HCT116 (cell line): ENCODE measurements around the gene TNIK. TPM values are rescaled to one million over a fixed set of nuclear protein-coding genes. Genes with fewer than 3 reads are reported as not detected.

Source experiments
- ATAC-seq: fragments of 200-7000 bp; cut with Tn5 transposase; 2 replicates; pipeline ENCODE4 v1.9.1; 2020; ENCODE audit warnings: mild to moderate bottlenecking, moderate library complexity
- BruUV-seq: library from RNA; stranded (reverse); fragments of 400-500 nt; replicated peaks from 2 replicates; lab custom pipeline; 2021; lab: Mats Ljungman, UMichigan
- CTCF ChIA-PET: fragments of 300-600 bp; sonication (Branson Sonifier 250); formaldehyde crosslinking; loops from one replicate; lab custom pipeline; 2021; ENCODE audit warnings: antibody characterized with exemption; lab: Charles Lee
- POLR2A ChIA-PET: fragments of 300-600, 350-600 bp; sonication (Branson Sonifier 250); formaldehyde crosslinking; loops from one replicate; lab custom pipeline; 2021; ENCODE audit warnings: antibody characterized with exemption; lab: Charles Lee
- RAD21 ChIA-PET, 2 experiments: fragments of 300-600 bp; sonication (Branson Sonifier 250); formaldehyde crosslinking; loops; one replicate each; lab custom pipeline; 2023; ENCODE audit warnings: low total read pairs in 2 of 2; ENCODE audit not compliant: uncharacterized antibody in 2 of 2, unreplicated experiment in 2 of 2, low non-redundant PET in 1 of 2; lab: Charles Lee
- DNase-seq: peaks from one replicate; pipeline ENCODE4 v3.0.0-alpha.2; 2010; ENCODE audit warnings: low read depth, low spot score
- H2AFZ ChIP-seq: fragments of 200-600 bp; shearing (Covaris generic), sonication (generic); 2 replicates; pipeline ENCODE4 v1.6.1; 2017; ENCODE audit warnings: low read depth, mixed run types, mixed read lengths, antibody characterized with exemption, low read length; ENCODE audit not compliant: poor library complexity, severe bottlenecking
- H3K27ac ChIP-seq: 2 replicates; pipeline ENCODE4 v1.5.1; 2012; ENCODE audit warnings: low read depth, low read length
- H3K27me3 ChIP-seq: fragments of 200-600 bp; sonication (generic); 2 replicates; pipeline ENCODE4 v1.6.1; 2016; ENCODE audit warnings: mixed run types, low read length, mixed read lengths; ENCODE audit not compliant: insufficient read depth
- H3K36me3 ChIP-seq, 2 experiments: fragments of 200-500 bp in 1 of 2; fragments of 200-600 bp in 1 of 2; sonication (Bioruptor generic) in 1 of 2; sonication (generic) in 1 of 2; 2 replicates each; pipeline versions ENCODE4 v1.5.1 to v1.6.1; 2014 to 2016; ENCODE audit warnings: low read length in 2 of 2, inconsistent platforms in 1 of 2, mixed read lengths in 1 of 2, mixed run types in 1 of 2; ENCODE audit not compliant: insufficient read depth in 2 of 2, control insufficient read depth in 1 of 2
- H3K4me1 ChIP-seq, 2 experiments: fragments of 200-600 bp in 1 of 2; sonication (generic) in 1 of 2; 2 replicates each; pipeline versions ENCODE4 v1.5.1 to v1.6.1; 2012 to 2017; ENCODE audit warnings: low read length in 2 of 2, inconsistent platforms in 1 of 2, mild to moderate bottlenecking in 1 of 2, mixed read lengths in 1 of 2, mixed run types in 1 of 2, moderate library complexity in 1 of 2; ENCODE audit not compliant: insufficient read depth in 2 of 2, control insufficient read depth in 1 of 2
- H3K4me2 ChIP-seq: fragments of 200-600 bp; sonication (generic); 2 replicates; pipeline ENCODE4 v1.6.1; 2017; ENCODE audit warnings: mixed run types, low read length, mixed read lengths
- H3K4me3 ChIP-seq, 2 experiments: fragments of 200-600 bp in 1 of 2; sonication (generic) in 1 of 2; replicated peaks in 1 of 2; 2 replicates each; pipeline ENCODE4 v1.5.1; 2011 to 2016; ENCODE audit warnings: low read length in 2 of 2, control low read depth in 1 of 2, low read depth in 1 of 2, mild to moderate bottlenecking in 1 of 2, mixed read lengths in 1 of 2, mixed run types in 1 of 2
- H3K79me2 ChIP-seq: fragments of 200-600 bp; sonication (generic); 2 replicates; pipeline ENCODE4 v1.6.1; 2017; ENCODE audit warnings: mild to moderate bottlenecking, mixed run types, low read length, moderate library complexity, mixed read lengths; ENCODE audit not compliant: insufficient read depth
- H3K9ac ChIP-seq: fragments of 200-600 bp; sonication (generic); 2 replicates; pipeline ENCODE4 v1.6.1; 2016; ENCODE audit warnings: low read length, mixed read lengths
- H3K9me2 ChIP-seq: fragments of 200-600 bp; sonication (generic), shearing (Covaris generic); 2 replicates; pipeline ENCODE4 v1.6.1; 2017; ENCODE audit warnings: mixed run types, mild to moderate bottlenecking, moderate library complexity; ENCODE audit not compliant: insufficient read depth
- H3K9me3 ChIP-seq, 2 experiments: fragments of 200-500 bp in 1 of 2; fragments of 200-600 bp in 1 of 2; sonication (Bioruptor generic) in 1 of 2; sonication (generic) in 1 of 2; 2 replicates each; pipeline ENCODE4 v1.6.1; 2014 to 2017; ENCODE audit warnings: low read length in 2 of 2, mixed read lengths in 2 of 2, inconsistent platforms in 1 of 2, low read depth in 1 of 2, mild to moderate bottlenecking in 1 of 2, mixed run types in 1 of 2, moderate library complexity in 1 of 2; ENCODE audit not compliant: control insufficient read depth in 1 of 2, insufficient read depth in 1 of 2
- H4K20me1 ChIP-seq: fragments of 200-600 bp; sonication (generic), shearing (Covaris generic); 2 replicates; pipeline ENCODE4 v1.6.1; 2017; ENCODE audit warnings: mixed run types, mild to moderate bottlenecking, moderate library complexity; ENCODE audit not compliant: insufficient read depth
- CBX3 ChIP-seq: IDR thresholded peaks from 2 replicates; pipeline ENCODE4 v1.6.1; 2012; ENCODE audit warnings: low read depth
- CEBPB ChIP-seq: IDR thresholded peaks from 2 replicates; pipeline ENCODE4 v1.6.1; 2012; ENCODE audit warnings: low read depth
- EZH2 ChIP-seq: fragments of 200-600 bp; sonication (generic); IDR thresholded peaks from 2 replicates; pipeline ENCODE4 v1.6.1; 2017; ENCODE audit warnings: antibody characterized with exemption, mixed run types
- POLR2AphosphoS5 ChIP-seq: IDR thresholded peaks from 2 replicates; pipeline ENCODE4 v1.6.1; 2011; ENCODE audit warnings: mild to moderate bottlenecking, low read depth, low read length, moderate library complexity
- SP1 ChIP-seq: IDR thresholded peaks from 2 replicates; pipeline ENCODE4 v1.6.1; 2012; ENCODE audit warnings: low read depth
- SRF ChIP-seq: IDR thresholded peaks from 2 replicates; pipeline ENCODE4 v1.6.1; 2012; ENCODE audit warnings: low read depth
- YY1 ChIP-seq: IDR thresholded peaks from 2 replicates; pipeline ENCODE4 v1.6.1; 2011; ENCODE audit warnings: low read length, low read depth, moderate library complexity, mild to moderate bottlenecking; ENCODE audit not compliant: insufficient replicate concordance; ENCODE audit errors: extremely low read depth
- intact Hi-C: fragments of 100-400 bp; cut with micrococcal nuclease; formaldehyde crosslinking; loops from 2 replicates; pipeline ENCODE4 v1.10.0; 2022
- total RNA-seq: library from RNA; stranded (reverse); gene quantifications from one replicate; pipeline ENCODE4 v1.2.1, GENCODE V29; 2021; ENCODE audit not compliant: unreplicated experiment
- TF ChIP-seq, protein P1 (sequence below): IDR thresholded peaks from 2 replicates; pipeline ENCODE4 v1.6.1; 2012
- TF ChIP-seq, protein P2 (sequence below), 3 experiments: fragments of 200-600 bp in 1 of 3; sonication (generic) in 1 of 3; IDR thresholded peaks in 2 of 3; conservative IDR thresholded peaks in 1 of 3; 2 replicates each; pipeline ENCODE4 v1.5.1; 2012 to 2017; ENCODE audit warnings: low read depth in 2 of 3, low read length in 2 of 3, antibody characterized with exemption in 1 of 3, borderline replicate concordance in 1 of 3, control low read depth in 1 of 3, mild to moderate bottlenecking in 1 of 3, mixed read lengths in 1 of 3, mixed run types in 1 of 3, moderate library complexity in 1 of 3; ENCODE audit not compliant: insufficient read depth in 1 of 3

Gene TNIK
- total RNA-seq, 1 experiment from 2014 or later: 24.1 TPM

DNA sequence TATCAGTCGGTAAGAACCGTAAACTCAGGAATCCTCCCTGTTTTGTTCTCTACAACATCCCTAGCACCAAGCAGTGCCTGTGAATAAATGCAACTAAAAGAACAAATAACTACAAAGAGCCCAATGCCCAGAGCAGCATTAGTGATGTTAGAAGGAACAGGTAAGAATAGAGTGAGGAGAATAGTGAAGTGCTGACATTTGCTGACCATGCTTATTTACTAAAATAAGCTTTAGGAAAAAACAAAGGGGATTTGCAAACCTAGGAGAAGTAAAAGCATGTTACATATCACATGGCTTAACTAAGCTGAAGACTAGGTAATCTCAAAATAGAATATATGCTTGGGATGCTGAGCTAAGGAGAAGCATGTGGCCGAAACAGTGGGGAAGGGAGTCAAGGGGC lies 247.6 kb downstream of the TNIK start:
- intact Hi-C loops: no loop called here
- Histone ChIP-seq H3K4me2 (no peak overlapping the region), H3K4me1 (no peaks in the 10 kb centered on the region), H3K9me3 (no peaks in the 10 kb centered on the region), H3K9me2 (no peaks in the 10 kb centered on the region), H3K79me2 (no peaks in the 10 kb centered on the region), H3K4me3 (no peak overlapping the region), H4K20me1 (no peaks in the 10 kb centered on the region), H2AFZ (no peak overlapping the region), H3K27ac (no peak overlapping the region), H3K36me3 (no peaks in the 10 kb centered on the region), H3K9ac (no peak overlapping the region), H3K27me3 (no peaks in the 10 kb centered on the region)
- RAD21 ChIA-PET: no interaction called here
- CTCF ChIA-PET: no interaction called here
- BruUV-seq: no TSS peak
- no peak for ATAC-seq
- no peak for DNase-seq
- TF ChIP-seq YY1: no peak
- TF ChIP-seq SRF: no peak
- TF ChIP-seq POLR2AphosphoS5: no peak
- no peak for TF ChIP-seq CEBPB
- TF ChIP-seq, protein P1, sequence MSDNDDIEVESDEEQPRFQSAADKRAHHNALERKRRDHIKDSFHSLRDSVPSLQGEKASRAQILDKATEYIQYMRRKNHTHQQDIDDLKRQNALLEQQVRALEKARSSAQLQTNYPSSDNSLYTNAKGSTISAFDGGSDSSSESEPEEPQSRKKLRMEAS: no peak
- TF ChIP-seq, protein P2, sequence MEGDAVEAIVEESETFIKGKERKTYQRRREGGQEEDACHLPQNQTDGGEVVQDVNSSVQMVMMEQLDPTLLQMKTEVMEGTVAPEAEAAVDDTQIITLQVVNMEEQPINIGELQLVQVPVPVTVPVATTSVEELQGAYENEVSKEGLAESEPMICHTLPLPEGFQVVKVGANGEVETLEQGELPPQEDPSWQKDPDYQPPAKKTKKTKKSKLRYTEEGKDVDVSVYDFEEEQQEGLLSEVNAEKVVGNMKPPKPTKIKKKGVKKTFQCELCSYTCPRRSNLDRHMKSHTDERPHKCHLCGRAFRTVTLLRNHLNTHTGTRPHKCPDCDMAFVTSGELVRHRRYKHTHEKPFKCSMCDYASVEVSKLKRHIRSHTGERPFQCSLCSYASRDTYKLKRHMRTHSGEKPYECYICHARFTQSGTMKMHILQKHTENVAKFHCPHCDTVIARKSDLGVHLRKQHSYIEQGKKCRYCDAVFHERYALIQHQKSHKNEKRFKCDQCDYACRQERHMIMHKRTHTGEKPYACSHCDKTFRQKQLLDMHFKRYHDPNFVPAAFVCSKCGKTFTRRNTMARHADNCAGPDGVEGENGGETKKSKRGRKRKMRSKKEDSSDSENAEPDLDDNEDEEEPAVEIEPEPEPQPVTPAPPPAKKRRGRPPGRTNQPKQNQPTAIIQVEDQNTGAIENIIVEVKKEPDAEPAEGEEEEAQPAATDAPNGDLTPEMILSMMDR (IDR thresholded peaks at IDR 0.05 in 2 of 3, conservative IDR thresholded peaks at IDR 0.05 in 1 of 3; ENCODE audit: borderline replicate concordance in 1 of 3, insufficient read depth in 1 of 3, low read depth in 2 of 3, low read length in 2 of 3): no peak
- no peak for TF ChIP-seq CBX3
- TF ChIP-seq EZH2: no peak
- no peak for TF ChIP-seq SP1
- POLR2A ChIA-PET: no interaction called here
